Measurements from ENCODE around the gene TYK2.

GRCh38 chr19:10421240-10422045 lies 41.1 kb upstream of the TYK2 start:
- no peak for TF ChIP-seq CTCF (IDR thresholded peaks at IDR 0.05)
- no peak for TF ChIP-seq POLR2A (IDR thresholded peaks at IDR 0.05)
